GM12878 (cell line): Measurements from ENCODE around the gene LHX2.

Source experiments
- CBFB ChIP-seq: IDR thresholded peaks from 2 replicates; pipeline ENCODE4 v1.6.1; 2016; ENCODE audit warnings: antibody characterized with exemption, low read depth
- CEBPB ChIP-seq, 2 experiments: fragments of 150-350 bp in 1 of 2; IDR thresholded peaks; 2 replicates each; pipeline ENCODE4 v1.6.1; 2012 to 2014; ENCODE audit warnings: low read depth in 2 of 2, low read length in 2 of 2, borderline replicate concordance in 1 of 2, inconsistent platforms in 1 of 2
- CHD2 ChIP-seq: IDR thresholded peaks from 2 replicates; pipeline ENCODE4 v1.6.1; 2011; ENCODE audit warnings: low read depth, low read length, improper control_type of control experiment, borderline replicate concordance
- FOS ChIP-seq: IDR thresholded peaks from 3 replicates; pipeline ENCODE4 v1.6.1; 2011; ENCODE audit warnings: borderline replicate concordance; ENCODE audit not compliant: insufficient read length; ENCODE audit errors: extremely low read depth
- MTA2 ChIP-seq: fragments of 450-650 bp; IDR thresholded peaks from 2 replicates; pipeline ENCODE4 v1.6.1; 2016; ENCODE audit warnings: low read depth, mild to moderate bottlenecking, moderate library complexity
- POLR2AphosphoS5 ChIP-seq: IDR thresholded peaks from 2 replicates; pipeline ENCODE4 v1.6.1; 2011; ENCODE audit warnings: mild to moderate bottlenecking, low read length, inconsistent platforms
- SP1 ChIP-seq: IDR thresholded peaks from one replicate; pipeline ENCODE4 v1.6.1; 2011; ENCODE audit warnings: low read depth, low read length
- WRNIP1 ChIP-seq: IDR thresholded peaks from 2 replicates; pipeline ENCODE4 v1.6.1; 2011; ENCODE audit warnings: low read depth, low read length, improper control_type of control experiment, borderline replicate concordance
- ZNF217 ChIP-seq: fragments of 450-650 bp; IDR thresholded peaks from 2 replicates; pipeline ENCODE4 v1.6.1; 2017; ENCODE audit warnings: antibody characterized with exemption, mild to moderate bottlenecking
- ZNF274 ChIP-seq: IDR thresholded peaks from one replicate; pipeline ENCODE4 v1.8.0; 2011; ENCODE audit not compliant: insufficient read length, insufficient read depth
- TF ChIP-seq, protein P1 (sequence below): IDR thresholded peaks from 2 replicates; pipeline ENCODE4 v1.6.1; 2012; ENCODE audit warnings: low read depth, low read length, improper control_type of control experiment
- TF ChIP-seq, protein P2 (sequence below), 3 experiments: IDR thresholded peaks in 2 of 3; conservative IDR thresholded peaks in 1 of 3; 2 replicates each; pipeline ENCODE4 v1.5.1; 2011; ENCODE audit warnings: low read depth in 3 of 3, low read length in 3 of 3, mild to moderate bottlenecking in 3 of 3, control low read depth in 2 of 3, moderate library complexity in 2 of 3, inconsistent platforms in 1 of 3, mixed read lengths in 1 of 3; ENCODE audit not compliant: control insufficient read depth in 2 of 3, insufficient read depth in 1 of 3; ENCODE audit errors: extremely low read depth in 1 of 3
- TF ChIP-seq, protein P3 (sequence below): IDR thresholded peaks from 2 replicates; pipeline ENCODE4 v1.6.1; 2011; ENCODE audit warnings: mild to moderate bottlenecking, low read depth, low read length, moderate library complexity; ENCODE audit not compliant: insufficient replicate concordance

DNA sequence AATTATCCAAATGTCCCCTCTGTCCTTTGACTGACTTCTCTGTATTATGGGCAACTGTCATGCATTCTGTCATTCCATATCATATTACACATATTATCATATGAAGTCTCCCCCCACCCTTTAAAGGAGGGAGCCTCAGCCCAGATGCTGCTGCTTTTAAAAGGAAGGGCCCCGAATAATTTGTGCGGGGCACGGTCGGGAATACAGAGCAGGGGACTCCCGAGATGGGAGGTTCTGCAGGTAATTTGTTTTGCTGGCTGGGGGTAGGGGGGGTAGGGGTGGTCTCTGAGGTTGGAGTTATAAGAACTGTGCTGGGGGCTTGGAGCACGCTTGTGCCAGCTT lies 10.1 kb upstream of the LHX2 start:
- no peak for TF ChIP-seq POLR2AphosphoS5
- no peak for TF ChIP-seq FOS
- no peak for TF ChIP-seq MTA2
- TF ChIP-seq SP1, result no peak
- no peak for TF ChIP-seq CEBPB (IDR thresholded peaks at IDR 0.05; ENCODE audit: borderline replicate concordance in 1 of 2, low read depth in 2 of 2, low read length in 2 of 2)
- TF ChIP-seq CHD2, result no peak
- no peak for TF ChIP-seq CBFB
- no peak for TF ChIP-seq ZNF274
- TF ChIP-seq WRNIP1, result no peak
- no peak for TF ChIP-seq ZNF217
- TF ChIP-seq, protein P1, sequence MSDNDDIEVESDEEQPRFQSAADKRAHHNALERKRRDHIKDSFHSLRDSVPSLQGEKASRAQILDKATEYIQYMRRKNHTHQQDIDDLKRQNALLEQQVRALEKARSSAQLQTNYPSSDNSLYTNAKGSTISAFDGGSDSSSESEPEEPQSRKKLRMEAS, result no peak
- TF ChIP-seq, protein P2, sequence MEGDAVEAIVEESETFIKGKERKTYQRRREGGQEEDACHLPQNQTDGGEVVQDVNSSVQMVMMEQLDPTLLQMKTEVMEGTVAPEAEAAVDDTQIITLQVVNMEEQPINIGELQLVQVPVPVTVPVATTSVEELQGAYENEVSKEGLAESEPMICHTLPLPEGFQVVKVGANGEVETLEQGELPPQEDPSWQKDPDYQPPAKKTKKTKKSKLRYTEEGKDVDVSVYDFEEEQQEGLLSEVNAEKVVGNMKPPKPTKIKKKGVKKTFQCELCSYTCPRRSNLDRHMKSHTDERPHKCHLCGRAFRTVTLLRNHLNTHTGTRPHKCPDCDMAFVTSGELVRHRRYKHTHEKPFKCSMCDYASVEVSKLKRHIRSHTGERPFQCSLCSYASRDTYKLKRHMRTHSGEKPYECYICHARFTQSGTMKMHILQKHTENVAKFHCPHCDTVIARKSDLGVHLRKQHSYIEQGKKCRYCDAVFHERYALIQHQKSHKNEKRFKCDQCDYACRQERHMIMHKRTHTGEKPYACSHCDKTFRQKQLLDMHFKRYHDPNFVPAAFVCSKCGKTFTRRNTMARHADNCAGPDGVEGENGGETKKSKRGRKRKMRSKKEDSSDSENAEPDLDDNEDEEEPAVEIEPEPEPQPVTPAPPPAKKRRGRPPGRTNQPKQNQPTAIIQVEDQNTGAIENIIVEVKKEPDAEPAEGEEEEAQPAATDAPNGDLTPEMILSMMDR (IDR thresholded peaks at IDR 0.05 in 2 of 3, conservative IDR thresholded peaks at IDR 0.05 in 1 of 3; ENCODE audit: control insufficient read depth in 2 of 3, extremely low read depth in 1 of 3, insufficient read depth in 1 of 3, low read depth in 3 of 3, low read length in 3 of 3), result no peak
- TF ChIP-seq, protein P3, sequence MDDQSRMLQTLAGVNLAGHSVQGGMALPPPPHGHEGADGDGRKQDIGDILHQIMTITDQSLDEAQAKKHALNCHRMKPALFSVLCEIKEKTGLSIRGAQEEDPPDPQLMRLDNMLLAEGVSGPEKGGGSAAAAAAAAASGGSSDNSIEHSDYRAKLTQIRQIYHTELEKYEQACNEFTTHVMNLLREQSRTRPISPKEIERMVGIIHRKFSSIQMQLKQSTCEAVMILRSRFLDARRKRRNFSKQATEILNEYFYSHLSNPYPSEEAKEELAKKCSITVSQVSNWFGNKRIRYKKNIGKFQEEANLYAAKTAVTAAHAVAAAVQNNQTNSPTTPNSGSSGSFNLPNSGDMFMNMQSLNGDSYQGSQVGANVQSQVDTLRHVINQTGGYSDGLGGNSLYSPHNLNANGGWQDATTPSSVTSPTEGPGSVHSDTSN, result no peak
